Measurements from ENCODE around the gene ZSCAN25.

DNA sequence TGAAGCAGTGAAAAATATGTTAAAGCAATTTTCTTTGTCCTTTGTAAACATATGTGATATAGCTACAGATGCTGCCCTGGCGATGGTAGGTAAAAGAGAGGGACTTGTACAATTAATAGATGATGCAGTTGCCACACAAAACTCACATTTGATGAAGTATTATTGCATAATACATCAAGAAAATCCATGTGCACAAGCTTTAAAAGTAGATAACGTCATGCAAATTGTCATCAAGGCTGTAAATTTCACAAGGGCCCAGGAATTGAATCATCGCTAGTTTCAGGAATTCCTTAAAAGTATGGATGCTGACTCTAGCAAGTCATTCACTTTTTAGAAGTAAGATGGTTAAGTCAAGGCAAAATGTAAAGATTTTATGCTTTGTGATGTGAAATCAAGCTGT is 53.0 kb downstream of the ZSCAN25 start:
- TF ChIP-seq, protein P1, sequence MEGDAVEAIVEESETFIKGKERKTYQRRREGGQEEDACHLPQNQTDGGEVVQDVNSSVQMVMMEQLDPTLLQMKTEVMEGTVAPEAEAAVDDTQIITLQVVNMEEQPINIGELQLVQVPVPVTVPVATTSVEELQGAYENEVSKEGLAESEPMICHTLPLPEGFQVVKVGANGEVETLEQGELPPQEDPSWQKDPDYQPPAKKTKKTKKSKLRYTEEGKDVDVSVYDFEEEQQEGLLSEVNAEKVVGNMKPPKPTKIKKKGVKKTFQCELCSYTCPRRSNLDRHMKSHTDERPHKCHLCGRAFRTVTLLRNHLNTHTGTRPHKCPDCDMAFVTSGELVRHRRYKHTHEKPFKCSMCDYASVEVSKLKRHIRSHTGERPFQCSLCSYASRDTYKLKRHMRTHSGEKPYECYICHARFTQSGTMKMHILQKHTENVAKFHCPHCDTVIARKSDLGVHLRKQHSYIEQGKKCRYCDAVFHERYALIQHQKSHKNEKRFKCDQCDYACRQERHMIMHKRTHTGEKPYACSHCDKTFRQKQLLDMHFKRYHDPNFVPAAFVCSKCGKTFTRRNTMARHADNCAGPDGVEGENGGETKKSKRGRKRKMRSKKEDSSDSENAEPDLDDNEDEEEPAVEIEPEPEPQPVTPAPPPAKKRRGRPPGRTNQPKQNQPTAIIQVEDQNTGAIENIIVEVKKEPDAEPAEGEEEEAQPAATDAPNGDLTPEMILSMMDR (IDR thresholded peaks at IDR 0.05) = no peak
- TF ChIP-seq POLR2A (IDR thresholded peaks at IDR 0.05) (no peak), EP300 (IDR thresholded peaks at IDR 0.05) (no peak)
